DMS79 (cell line): ENCODE measurements around the gene SDCBP2.

Source experiments
- DNase-seq: peaks from one replicate; lab custom pipeline; 2025; lab: John Stamatoyannopoulos, UW

Gene SDCBP2

DNA sequence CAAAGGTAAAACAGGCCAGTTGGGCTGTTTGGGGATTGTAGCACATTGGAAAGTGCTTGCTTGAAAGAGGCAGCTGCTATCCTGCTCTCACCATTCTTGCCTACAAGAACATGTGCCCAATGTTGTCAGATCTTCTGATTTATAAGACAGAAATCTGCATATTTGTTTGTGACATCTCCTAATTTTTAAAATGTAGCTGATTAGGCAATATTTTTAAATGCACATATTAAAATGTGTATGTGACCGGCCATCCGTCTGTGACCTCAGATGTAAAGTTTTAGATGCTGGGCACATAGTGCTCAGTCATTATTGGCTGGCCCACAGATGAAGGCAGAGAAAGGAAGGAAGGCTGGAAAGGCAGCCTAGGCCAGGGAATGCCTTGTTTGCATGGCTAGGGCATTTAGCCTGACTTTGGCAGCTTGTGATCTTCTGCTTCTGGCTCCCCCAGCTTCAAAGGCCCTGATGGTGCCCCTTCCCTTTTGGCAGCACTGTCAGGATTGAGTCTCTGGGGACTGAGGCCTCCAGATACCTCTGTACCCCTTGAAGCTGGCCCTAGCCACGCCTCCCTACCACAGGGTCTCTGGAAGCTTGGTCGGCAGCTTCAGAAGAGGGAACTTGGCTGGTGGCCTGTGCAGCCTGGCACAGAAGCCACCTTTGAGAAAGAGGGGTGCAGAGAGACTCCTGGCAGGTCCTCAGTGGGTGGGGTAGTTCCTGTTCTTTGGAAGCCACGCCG lies 56.4 kb downstream of the SDCBP2 start:
- no peak for DNase-seq

DNA sequence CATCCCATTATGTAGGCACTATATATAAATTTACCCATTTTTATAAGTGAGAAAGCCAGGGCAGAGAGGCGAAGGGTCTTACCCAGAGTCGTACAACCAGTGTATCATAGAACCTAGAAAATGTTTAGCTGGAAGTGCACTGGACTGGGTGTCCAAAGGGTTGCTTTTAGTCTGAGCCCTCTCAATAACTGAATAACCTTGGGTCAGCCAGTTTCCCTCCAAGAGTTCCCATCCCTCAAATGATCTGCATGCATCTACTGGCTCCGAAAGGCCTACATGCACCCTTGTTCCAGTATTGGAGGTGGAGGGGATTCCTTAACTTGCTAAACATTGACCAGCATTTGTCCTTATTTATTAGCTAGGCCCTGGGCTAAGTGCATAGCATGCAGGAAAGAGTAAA lies 59.1 kb downstream of the SDCBP2 start:
- DNase-seq: no peak

DNA sequence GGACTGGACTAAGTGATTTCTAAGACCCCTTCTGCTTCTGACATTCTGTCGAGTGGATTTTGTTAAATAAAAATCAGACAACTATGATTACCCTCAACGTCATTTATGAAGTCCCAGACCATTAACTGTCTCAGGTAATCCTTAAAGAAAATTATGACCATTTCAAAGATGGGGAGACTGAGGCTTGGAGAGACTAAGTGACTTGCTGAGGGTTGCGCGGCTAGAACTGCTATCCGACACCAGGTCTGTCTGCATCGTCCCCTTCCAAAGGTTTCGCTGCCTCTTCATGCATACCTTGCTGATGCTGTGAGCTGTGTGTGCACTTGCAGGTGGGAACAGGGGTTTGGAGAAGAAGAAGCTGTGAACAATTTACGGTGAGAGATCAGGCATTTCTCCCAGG lies 59.7 kb downstream of the SDCBP2 start:
- DNase-seq: no peak

DNA sequence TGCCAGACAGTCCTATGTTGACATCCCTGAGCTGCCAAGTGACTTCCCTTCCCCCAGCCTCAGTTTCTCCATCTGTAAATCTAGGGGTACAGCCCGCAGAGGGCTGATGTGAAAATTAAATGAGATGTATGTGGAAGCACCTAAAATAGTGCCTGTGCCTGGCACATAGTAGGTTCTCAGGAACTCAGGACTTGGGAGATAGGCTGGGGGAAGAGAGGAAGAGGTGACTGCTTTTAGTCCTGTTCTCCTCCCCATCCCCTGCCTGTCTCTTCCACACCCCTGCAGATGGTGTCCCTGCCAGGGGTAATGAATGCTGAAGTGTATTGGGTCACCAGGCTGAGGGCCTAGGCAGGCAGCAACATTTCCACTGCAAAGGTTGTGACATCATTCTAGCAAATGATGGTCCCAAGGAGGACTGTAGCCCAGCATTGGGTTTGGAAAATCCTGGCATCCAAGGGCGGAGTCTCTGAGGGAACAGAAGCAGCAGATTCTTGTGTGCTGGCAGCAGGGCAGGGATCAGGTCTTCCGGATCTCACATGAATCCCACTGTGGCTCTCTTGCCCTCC lies 61.0 kb downstream of the SDCBP2 start:
- no peak for DNase-seq

DNA sequence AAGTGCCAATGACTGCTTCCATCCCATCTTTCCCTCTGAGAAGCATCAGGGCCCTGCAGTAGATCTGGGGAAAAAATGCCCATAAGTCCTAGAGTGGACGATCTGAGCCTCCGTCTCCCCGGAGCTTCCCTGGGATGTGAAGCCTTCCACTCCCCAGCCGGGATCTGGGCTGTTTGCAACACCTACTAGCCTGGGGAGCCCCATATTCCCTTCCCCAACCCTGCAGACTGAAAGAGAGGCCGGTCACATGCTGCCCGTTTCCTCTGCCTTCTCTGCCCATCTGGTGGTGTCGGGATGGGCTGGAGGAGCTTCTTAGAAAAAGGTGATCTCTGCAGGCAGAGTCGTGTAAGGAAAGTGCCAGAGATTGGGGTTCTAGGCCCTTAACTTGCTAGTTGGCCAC lies 61.8 kb downstream of the SDCBP2 start:
- DNase-seq: no peak

DNA sequence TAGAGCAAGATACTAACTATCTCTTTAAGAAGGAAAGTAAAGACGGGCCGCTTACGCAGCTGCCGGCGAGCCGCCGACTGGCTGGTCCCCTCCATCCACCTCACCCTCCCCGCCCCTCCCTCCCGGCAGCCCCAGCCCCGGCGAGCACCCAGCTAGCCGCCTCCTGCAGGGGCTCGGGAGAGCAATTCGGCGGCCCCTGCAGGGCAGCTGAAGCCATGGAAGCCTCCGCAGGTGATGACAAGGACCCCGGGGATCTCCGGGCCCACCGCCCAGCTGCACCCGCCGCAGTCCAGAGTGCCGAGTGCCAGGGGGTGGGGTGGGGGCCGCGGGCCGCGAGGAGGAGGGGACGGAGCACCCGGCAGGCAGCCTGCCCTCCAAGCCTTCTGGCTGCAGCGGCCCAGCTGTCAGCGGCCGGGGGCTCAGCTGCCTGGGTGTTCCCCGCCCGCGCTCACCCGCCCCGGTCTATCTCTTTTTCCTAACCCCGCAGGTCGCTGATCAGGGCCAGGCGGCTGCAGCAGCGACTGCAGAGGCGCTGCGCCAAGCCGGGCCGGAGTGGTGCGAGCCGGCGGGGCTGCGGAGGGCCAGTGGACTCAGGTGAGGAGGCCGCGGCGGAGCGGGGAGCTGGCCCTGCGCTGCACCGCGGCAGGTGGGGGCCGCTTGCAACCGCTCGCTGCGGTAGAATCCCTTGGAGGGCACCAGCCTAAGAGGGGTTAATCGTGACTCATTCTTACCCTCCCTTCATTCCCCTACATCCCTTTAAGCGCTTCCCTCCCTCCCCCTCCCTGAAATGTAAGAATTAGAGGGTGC lies 62.6 kb downstream of the SDCBP2 start, which contains the start of gene SNPH:
SNPH (plus strand) TSS at position 128 of the 807 bp plus-strand sequence. CDS start 29,946 bp downstream, outside the sequence.
- no peak for DNase-seq

DNA sequence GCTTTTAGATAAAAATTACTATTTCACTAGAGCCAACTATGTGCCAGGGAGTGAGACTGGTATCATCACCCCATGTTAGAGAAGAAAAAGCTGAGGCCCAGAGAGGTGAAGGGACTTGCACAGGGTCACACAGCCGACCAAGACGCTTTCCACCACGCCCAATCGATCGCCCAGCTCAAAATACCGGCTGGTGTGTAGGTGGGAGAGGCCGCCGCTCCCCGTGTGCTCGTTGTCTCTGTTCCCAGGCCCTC lies 63.1 kb downstream of the SDCBP2 start:
- DNase-seq: no peak

DNA sequence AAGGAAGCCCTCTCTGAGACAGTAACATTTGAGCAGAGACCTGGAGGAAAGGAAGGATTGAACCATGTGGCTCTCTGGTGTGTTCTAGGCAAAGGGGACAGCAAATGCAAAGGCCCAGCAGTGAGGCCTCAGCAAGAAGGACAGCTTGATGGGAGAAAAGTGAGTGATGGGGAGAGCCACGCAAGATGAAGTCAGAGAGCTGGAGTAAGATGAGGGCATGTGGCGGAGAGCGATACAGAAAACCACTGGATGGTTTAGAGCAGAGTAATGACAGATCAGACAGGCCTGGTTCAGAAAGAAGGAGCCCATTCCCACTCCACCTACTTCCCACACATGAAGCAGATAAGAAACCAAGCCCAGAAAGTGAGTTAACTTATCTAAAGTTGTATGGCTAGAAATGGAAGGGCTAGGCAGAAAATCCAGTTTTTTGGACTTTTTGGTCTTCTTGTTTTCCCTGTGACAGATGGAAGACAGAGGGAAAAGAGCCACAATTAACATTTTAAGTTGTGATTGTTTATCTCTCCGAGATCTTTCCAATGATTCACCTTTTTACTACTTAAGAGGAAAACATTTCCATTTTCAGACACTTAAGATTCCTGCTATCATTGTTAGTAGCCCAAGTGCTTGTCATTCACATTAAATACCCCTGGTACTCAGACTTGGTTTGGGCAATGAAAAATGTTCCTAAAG lies 63.6 kb downstream of the SDCBP2 start:
- no peak for DNase-seq

DNA sequence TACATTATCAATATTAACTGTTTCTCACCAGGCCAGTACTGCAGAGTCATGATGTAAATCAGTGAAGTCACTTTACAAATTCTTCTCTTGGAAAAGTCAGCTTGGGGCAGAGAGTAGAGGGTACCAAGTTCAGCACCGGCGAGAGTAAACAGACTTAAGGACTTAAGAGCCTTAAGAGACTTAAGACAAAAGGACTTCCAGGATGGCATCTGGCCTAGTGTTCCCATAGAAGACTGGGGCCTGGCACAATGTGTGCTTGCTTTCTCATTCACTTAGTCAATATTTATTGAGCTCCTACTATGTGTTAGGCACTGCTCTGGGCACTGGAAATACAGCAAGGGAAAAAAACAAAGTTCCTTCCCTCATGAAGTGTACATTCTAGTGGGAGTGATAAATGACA lies 64.2 kb downstream of the SDCBP2 start:
- no peak for DNase-seq

DNA sequence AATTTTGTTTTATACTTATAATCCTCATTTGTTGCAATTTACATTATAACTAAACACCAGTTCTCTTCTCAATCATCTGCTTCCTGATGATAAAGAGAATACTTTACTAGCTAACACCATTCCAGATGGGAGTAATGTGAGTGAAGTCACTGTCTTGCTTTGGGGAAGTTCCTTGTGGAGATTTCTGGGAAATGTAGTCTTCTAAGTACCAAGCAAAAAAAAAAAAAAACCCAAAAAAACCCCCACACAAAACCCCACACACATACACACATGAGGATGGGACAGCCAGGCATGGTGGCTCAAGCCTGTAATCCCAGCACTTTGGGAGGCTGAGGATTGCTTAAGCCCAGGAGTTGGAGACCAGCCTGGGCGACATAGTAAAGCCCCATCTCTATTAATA lies 65.1 kb downstream of the SDCBP2 start:
- no peak for DNase-seq
